PC-3 (cell line): ENCODE measurements around the gene CCL1. TPM values are rescaled to one million over a fixed set of nuclear protein-coding genes. Genes with fewer than 3 reads are reported as not detected.

Experiments
- ATAC-seq: fragments of 200-7000 bp; cut with Tn5 transposase; 2 replicates; pipeline ENCODE4 v1.9.1; 2020; ENCODE audit warnings: mild to moderate bottlenecking, moderate library complexity
- BruUV-seq: library from RNA; stranded (reverse); fragments of 400-500 nt; replicated peaks from 2 replicates; lab custom pipeline; 2021; lab: Mats Ljungman, UMichigan
- CTCF ChIA-PET: fragments of 300-600 bp; sonication (Branson Sonifier 250); formaldehyde crosslinking; loops from one replicate; lab custom pipeline; 2022; ENCODE audit warnings: antibody characterized with exemption; lab: Charles Lee
- POLR2A ChIA-PET: fragments of 300-600 bp; sonication (Branson Sonifier 250); formaldehyde crosslinking; loops from one replicate; lab custom pipeline; 2022; ENCODE audit warnings: antibody characterized with exemption; ENCODE audit not compliant: unreplicated experiment; lab: Charles Lee
- DNase-seq: peaks from one replicate; pipeline ENCODE4 v3.0.0-alpha.2; 2015
- H2AFZ ChIP-seq: fragments of 300-600 bp; sonication (generic); 2 replicates; pipeline ENCODE4 v1.6.0; 2016; ENCODE audit warnings: antibody characterized with exemption, low read length
- H3F3A ChIP-seq: fragments of 300-600 bp; sonication (generic); one replicate; pipeline ENCODE4 v1.6.0; 2017; ENCODE audit warnings: antibody characterized with exemption, low read length, control low read depth, mild to moderate bottlenecking; ENCODE audit not compliant: unreplicated experiment
- H3K27ac ChIP-seq: fragments of 300-600 bp; sonication (generic); 2 replicates; pipeline ENCODE4 v1.5.1; 2016; ENCODE audit warnings: mild to moderate bottlenecking, low read length
- H3K27me3 ChIP-seq: fragments of 300-600 bp; sonication (generic); 2 replicates; pipeline ENCODE4 v1.6.1; 2016; ENCODE audit warnings: low read length, mixed read lengths
- H3K36me3 ChIP-seq: fragments of 300-600 bp; sonication (generic); 2 replicates; pipeline ENCODE4 v1.6.1; 2016; ENCODE audit warnings: low read depth, mixed run types, low read length, mixed read lengths
- H3K4me1 ChIP-seq: fragments of 300-600 bp; sonication (generic); 2 replicates; pipeline ENCODE4 v1.5.1; 2016; ENCODE audit warnings: low read length; ENCODE audit not compliant: insufficient read depth
- H3K4me2 ChIP-seq: fragments of 300-600 bp; sonication (generic); 2 replicates; pipeline ENCODE4 v1.6.0; 2016; ENCODE audit warnings: low read length
- H3K4me3 ChIP-seq: fragments of 300-600 bp; sonication (generic); 2 replicates; pipeline ENCODE4 v1.5.1; 2016; ENCODE audit warnings: mild to moderate bottlenecking, low read length, mixed read lengths
- H3K79me2 ChIP-seq: fragments of 300-600 bp; sonication (generic); 2 replicates; pipeline ENCODE4 v1.6.1; 2017; ENCODE audit warnings: low read length, mixed read lengths
- H3K9ac ChIP-seq: fragments of 300-600 bp; sonication (generic); 2 replicates; pipeline ENCODE4 v1.6.0; 2016; ENCODE audit warnings: mild to moderate bottlenecking, low read length
- H3K9me2 ChIP-seq: fragments of 300-600 bp; sonication (generic); replicated peaks from 2 replicates; pipeline ENCODE4 v1.6.1; 2016; ENCODE audit warnings: mixed run types, low read length, mixed read lengths
- H3K9me3 ChIP-seq: fragments of 300-600 bp; sonication (generic); 2 replicates; pipeline ENCODE4 v1.6.1; 2016; ENCODE audit warnings: low read length, mixed read lengths
- H4K20me1 ChIP-seq: fragments of 300-600 bp; sonication (generic); 2 replicates; pipeline ENCODE4 v1.6.1; 2016; ENCODE audit warnings: low read length, mixed read lengths
- EZH2 ChIP-seq: fragments of 300-600 bp; sonication (generic); IDR thresholded peaks from one replicate; pipeline ENCODE4 v1.6.1; 2017; ENCODE audit warnings: antibody characterized with exemption, mild to moderate bottlenecking, low read length; ENCODE audit not compliant: unreplicated experiment
- EZH2phosphoT487 ChIP-seq: fragments of 300-600 bp; sonication (generic); IDR thresholded peaks from 2 replicates; pipeline ENCODE4 v1.6.1; 2018; ENCODE audit warnings: mild to moderate bottlenecking, antibody characterized with exemption, low read length, borderline replicate concordance
- intact Hi-C: fragments of 100-400 bp; cut with micrococcal nuclease; formaldehyde crosslinking; loops from 2 replicates; pipeline ENCODE4 v1.9.0; 2023
- total RNA-seq: library from RNA; depleted of rRNA; stranded (reverse); fragments of >200 nt; gene quantifications from 2 replicates; pipeline ENCODE4 v1.2.3, GENCODE V29; 2014
- TF ChIP-seq, protein P1 (sequence below): fragments of 300-600 bp; sonication (generic); conservative IDR thresholded peaks from 2 replicates; pipeline ENCODE4 v1.5.1; 2017; ENCODE audit warnings: antibody characterized with exemption, low read depth, mild to moderate bottlenecking, low read length

CCL1 gene
- total RNA-seq, 1 experiment from 2014 or later = not detected

DNA sequence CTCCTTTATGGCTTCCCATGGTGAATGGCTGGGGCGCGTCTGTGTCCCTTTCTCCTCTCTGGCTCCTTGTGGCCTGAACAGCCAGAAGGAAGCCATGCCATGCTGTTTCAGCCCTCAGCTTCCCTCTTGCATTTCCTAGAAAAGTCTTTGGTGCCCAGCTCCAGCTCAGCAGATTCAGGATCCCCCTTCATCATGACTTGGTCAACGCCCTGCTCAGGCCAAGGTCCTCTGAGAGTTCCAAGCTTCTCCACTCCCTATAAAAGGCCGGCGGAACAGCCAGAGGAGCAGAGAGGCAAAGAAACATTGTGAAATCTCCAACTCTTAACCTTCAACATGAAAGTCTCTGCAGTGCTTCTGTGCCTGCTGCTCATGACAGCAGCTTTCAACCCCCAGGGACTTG, 6.8 kb downstream of the CCL1 start, which contains the start of gene CCL13:
TSS of gene CCL13 (plus strand) at position 287 of the 400 bp plus-strand sequence. CDS start at position 334, 47 bp downstream.
- Histone ChIP-seq H3K9me3 (no peaks in the 10 kb centered on the region), H3K27ac (no peak within 1 kb of the TSS), H3K9ac (no peak within 1 kb of the TSS), H3K4me3 (no peak within 1 kb of the TSS), H3K79me2 (no peaks in the 10 kb centered on the region), H3K4me2 (no peak within 1 kb of the TSS), H3K9me2 (no peaks in the 10 kb centered on the region), H3K36me3 (no peaks in the 10 kb centered on the region), H3F3A (no peaks in the 10 kb centered on the region), H3K27me3 (no peaks in the 10 kb centered on the region), H2AFZ (no peak within 1 kb of the TSS), H3K4me1 (no peaks in the 10 kb centered on the region), H4K20me1 (no peaks in the 10 kb centered on the region)
- ATAC-seq (no peak), DNase-seq (no peak)
- CTCF ChIA-PET = no interaction called here
- POLR2A ChIA-PET = no interaction called here
- no TSS peak for BruUV-seq
- TF ChIP-seq EZH2 (no peak), EZH2phosphoT487 (no peak)
- TF ChIP-seq, protein P1, sequence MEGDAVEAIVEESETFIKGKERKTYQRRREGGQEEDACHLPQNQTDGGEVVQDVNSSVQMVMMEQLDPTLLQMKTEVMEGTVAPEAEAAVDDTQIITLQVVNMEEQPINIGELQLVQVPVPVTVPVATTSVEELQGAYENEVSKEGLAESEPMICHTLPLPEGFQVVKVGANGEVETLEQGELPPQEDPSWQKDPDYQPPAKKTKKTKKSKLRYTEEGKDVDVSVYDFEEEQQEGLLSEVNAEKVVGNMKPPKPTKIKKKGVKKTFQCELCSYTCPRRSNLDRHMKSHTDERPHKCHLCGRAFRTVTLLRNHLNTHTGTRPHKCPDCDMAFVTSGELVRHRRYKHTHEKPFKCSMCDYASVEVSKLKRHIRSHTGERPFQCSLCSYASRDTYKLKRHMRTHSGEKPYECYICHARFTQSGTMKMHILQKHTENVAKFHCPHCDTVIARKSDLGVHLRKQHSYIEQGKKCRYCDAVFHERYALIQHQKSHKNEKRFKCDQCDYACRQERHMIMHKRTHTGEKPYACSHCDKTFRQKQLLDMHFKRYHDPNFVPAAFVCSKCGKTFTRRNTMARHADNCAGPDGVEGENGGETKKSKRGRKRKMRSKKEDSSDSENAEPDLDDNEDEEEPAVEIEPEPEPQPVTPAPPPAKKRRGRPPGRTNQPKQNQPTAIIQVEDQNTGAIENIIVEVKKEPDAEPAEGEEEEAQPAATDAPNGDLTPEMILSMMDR = no peak
- intact Hi-C loops = no loop called here

DNA sequence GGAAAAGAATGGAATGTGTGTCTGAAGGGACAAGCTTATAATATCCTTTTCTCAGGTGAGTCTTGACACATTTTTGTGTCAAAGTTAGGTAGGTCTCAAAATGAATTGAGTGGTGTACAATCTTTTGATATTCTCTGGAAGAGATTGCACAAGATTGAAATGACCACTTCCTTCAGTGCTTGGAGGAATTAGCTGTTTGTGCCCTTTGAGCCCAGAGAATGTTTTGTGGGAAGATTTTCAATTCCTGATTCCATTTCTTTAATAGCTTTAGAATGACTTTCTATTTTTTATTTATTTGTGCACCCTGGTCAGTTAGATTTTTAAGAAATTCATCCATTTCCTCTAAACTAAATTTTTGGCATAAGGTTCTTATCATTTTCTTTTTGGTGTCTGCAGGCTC, 8.4 kb downstream of the CCL1 start:
- H3K36me3 ChIP-seq = no peaks in the 10 kb centered on the region
- no peaks in the 10 kb centered on the region for H3K79me2 ChIP-seq
- no TSS peak for BruUV-seq
- no peaks in the 10 kb centered on the region for H3K27me3 ChIP-seq
- no peak for ATAC-seq
- no peak for DNase-seq
- no peaks in the 10 kb centered on the region for H3K9me3 ChIP-seq
- no peak overlapping the region for H3K4me2 ChIP-seq
- H3K4me1 ChIP-seq = no peaks in the 10 kb centered on the region
- no peak overlapping the region for H2AFZ ChIP-seq
- no peaks in the 10 kb centered on the region for H3F3A ChIP-seq
- no peaks in the 10 kb centered on the region for H4K20me1 ChIP-seq
- H3K4me3 ChIP-seq = no peak overlapping the region
- CTCF ChIA-PET = no interaction called here
- H3K9ac ChIP-seq = no peak overlapping the region
- H3K27ac ChIP-seq = no peak overlapping the region
- no peaks in the 10 kb centered on the region for H3K9me2 ChIP-seq
- TF ChIP-seq EZH2 (no peak), EZH2phosphoT487 (no peak)
- TF ChIP-seq, protein P1 = no peak
- POLR2A ChIA-PET = no interaction called here
- intact Hi-C loops = no loop called here

DNA sequence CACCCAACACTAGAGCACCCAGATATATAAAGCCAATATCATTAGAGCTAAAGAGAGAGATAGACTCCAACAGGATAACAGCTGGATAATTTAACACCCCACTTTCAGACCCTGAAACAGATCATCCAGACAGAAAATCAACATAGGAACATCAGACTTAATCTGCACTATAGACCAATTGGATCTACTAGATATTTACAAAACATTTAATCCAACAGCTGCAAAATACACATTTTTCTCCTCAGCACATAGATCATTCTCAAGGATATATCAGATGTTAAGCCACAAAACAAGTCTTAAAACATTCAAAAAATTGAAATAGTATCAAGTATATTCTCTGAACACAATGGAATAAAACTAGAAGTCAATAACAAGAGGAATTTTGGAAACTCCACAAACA, 10.8 kb downstream of the CCL1 start:
- Histone ChIP-seq H3K36me3 (no peaks in the 10 kb centered on the region), H3K9ac (no peak overlapping the region), H3K27ac (no peak overlapping the region), H3K79me2 (no peaks in the 10 kb centered on the region), H3F3A (no peaks in the 10 kb centered on the region), H3K4me2 (no peak overlapping the region), H3K4me3 (no peak overlapping the region), H3K9me3 (no peaks in the 10 kb centered on the region), H3K4me1 (no peaks in the 10 kb centered on the region), H2AFZ (no peak overlapping the region), H3K9me2 (no peaks in the 10 kb centered on the region), H3K27me3 (no peaks in the 10 kb centered on the region), H4K20me1 (no peaks in the 10 kb centered on the region)
- TF ChIP-seq, protein P1 = no peak
- no peak for TF ChIP-seq EZH2
- no peak for TF ChIP-seq EZH2phosphoT487
- ChIA-PET CTCF (no interaction called here), POLR2A (no interaction called here)
- DNase-seq = no peak
- intact Hi-C loops = no loop called here
- BruUV-seq = no TSS peak
- ATAC-seq = no peak
